ENCODE results near the gene MBD3.
A peak's percentile ranks its signal among the peaks of the same experiment; 100 is the strongest.

MBD3 gene

GRCh38 chr19:1591421-1592023, 1.1 kb downstream of the MBD3 start:
- H3K36me3 Mint-ChIP-seq (ENCODE audit: low read depth), result peaks cover 13% of the 10 kb centered on the region
- peaks cover 32% of the 10 kb centered on the region for H3K4me1 Mint-ChIP-seq
- TF ChIP-seq CTCF (IDR thresholded peaks at IDR 0.05), result no peak
- H3K27me3 Mint-ChIP-seq (ENCODE audit: low read depth, poor library complexity), result peaks cover 3% of the 10 kb centered on the region
- peak overlapping the region; percentile 91 for H3K4me3 Mint-ChIP-seq
- H3K9me3 Mint-ChIP-seq, result no peaks in the 10 kb centered on the region
- DNase-seq, result no peak
- H3K27ac Mint-ChIP-seq, result peak overlapping the region; percentile 99

- H3K27me3 Mint-ChIP-seq (ENCODE audit: low read depth, poor library complexity), result peaks cover 3% of the 10 kb centered on the region
- H3K36me3 Mint-ChIP-seq (ENCODE audit: low read depth), result peaks cover 20% of the 10 kb centered on the region
- H3K27ac Mint-ChIP-seq, result peak overlapping the region; percentile 99
- H3K9me3 Mint-ChIP-seq, result no peaks in the 10 kb centered on the region
- peaks cover 32% of the 10 kb centered on the region for H3K4me1 Mint-ChIP-seq
- no peak for DNase-seq
- TF ChIP-seq CTCF (IDR thresholded peaks at IDR 0.05), result no peak
- H3K4me3 Mint-ChIP-seq, result peak overlapping the region; percentile 91
These were observed 1.8 kb downstream of the MBD3 start for GRCh38 chr19:1590641-1591397.

- peaks cover 49% of the 10 kb centered on the region for H3K36me3 Mint-ChIP-seq (ENCODE audit: low read depth)
- TF ChIP-seq CTCF (IDR thresholded peaks at IDR 0.05), result no peak
- no peaks in the 10 kb centered on the region for H3K9me3 Mint-ChIP-seq
- no peak overlapping the region for H3K4me3 Mint-ChIP-seq
- DNase-seq, result no peak
- H3K4me1 Mint-ChIP-seq, result peaks cover 29% of the 10 kb centered on the region
- H3K27ac Mint-ChIP-seq, result peak overlapping the region; percentile 90
- H3K27me3 Mint-ChIP-seq (ENCODE audit: low read depth, poor library complexity), result peaks cover 3% of the 10 kb centered on the region
These were observed 4.8 kb downstream of the MBD3 start for GRCh38 chr19:1587872-1588271.

GRCh38 chr19:1585243-1585580, 7.5 kb downstream of the MBD3 start:
- Mint-ChIP-seq H3K9me3 (no peaks in the 10 kb centered on the region), H3K4me1 (peaks cover 15% of the 10 kb centered on the region), H3K4me3 (no peak overlapping the region), H3K27me3 (ENCODE audit: low read depth, poor library complexity) (peaks cover 3% of the 10 kb centered on the region), H3K27ac (peak overlapping the region; percentile 19), H3K36me3 (ENCODE audit: low read depth) (peaks cover 69% of the 10 kb centered on the region)
- no peak for TF ChIP-seq CTCF (IDR thresholded peaks at IDR 0.05)
- no peak for DNase-seq

GRCh38 chr19:1584500-1585242, 8.0 kb downstream of the MBD3 start:
- Mint-ChIP-seq H3K27ac (no peak overlapping the region), H3K36me3 (ENCODE audit: low read depth) (peaks cover 75% of the 10 kb centered on the region), H3K27me3 (ENCODE audit: low read depth, poor library complexity) (peaks cover 2% of the 10 kb centered on the region), H3K4me1 (peaks cover 11% of the 10 kb centered on the region), H3K4me3 (no peak overlapping the region), H3K9me3 (no peaks in the 10 kb centered on the region)
- no peak for DNase-seq
- no peak for TF ChIP-seq CTCF (IDR thresholded peaks at IDR 0.05)

Measured in nephron progenitor cell (in vitro differentiated cells).